ENCODE results near the gene PPP5C. TPM values are rescaled to one million over a fixed set of nuclear protein-coding genes. Genes with fewer than 3 reads are reported as not detected.
A peak's percentile ranks its signal among the peaks of the same experiment; 100 is the strongest.

PPP5C gene
- total RNA-seq, 4 donors from 2014 or later = 47.4 to 74.9 (median 62.8) TPM

- Histone ChIP-seq H3K4me3 (no peak overlapping the region), H3K27me3 (peaks cover 61 to 80% (median 70%) of the 10 kb centered on the region in 3 donors), H3K9me3 (no peaks in the 10 kb centered on the region), H3K36me3 (no peaks in the 10 kb centered on the region), H3K4me1 (peaks cover 0 to 8% of the 10 kb centered on the region in 2 donors), H3K27ac (peak overlapping the region in 1 of 4 donors; percentile 0)
- peak in 1 of 2 donors; percentile 31 for ATAC-seq
- intact Hi-C loops (cut with DNase I; ENCODE audit: low total_unique reads) = no loop called here
- in situ Hi-C loops (cut with MboI; ENCODE audit: low sequenced_read_pairs in 4 of 4) = loop anchor here in 2 of 4 donors (10.0 kb wide), 2 partner anchors 76 to 106 kb away; no protein-coding TSS in a partner anchor
- TF ChIP-seq CTCF (IDR thresholded peaks at IDR 0.05 in 4 of 5, conservative IDR thresholded peaks at IDR 0.05 in 1 of 5) = no peak
- TF ChIP-seq POLR2A (IDR thresholded peaks at IDR 0.05) = no peak
- peak in 1 of 2 donors; percentile 38 for DNase-seq
These were observed 61.8 kb downstream of the PPP5C start for GRCh38 chr19:46408664-46409039.

- peaks cover 60 to 77% (median 72%) of the 10 kb centered on the region in 3 donors for H3K27me3 ChIP-seq
- no peak for ATAC-seq
- DNase-seq = no peak
- no peaks in the 10 kb centered on the region for H3K9me3 ChIP-seq
- TF ChIP-seq POLR2A (IDR thresholded peaks at IDR 0.05) = no peak
- no peak for TF ChIP-seq CTCF (IDR thresholded peaks at IDR 0.05 in 4 of 5, conservative IDR thresholded peaks at IDR 0.05 in 1 of 5)
- intact Hi-C loops (cut with DNase I; ENCODE audit: low total_unique reads) = no loop called here
- H3K4me1 ChIP-seq = peaks cover 0 to 8% of the 10 kb centered on the region in 2 donors
- H3K4me3 ChIP-seq = no peak overlapping the region
- no peaks in the 10 kb centered on the region for H3K36me3 ChIP-seq
- in situ Hi-C loops (cut with MboI; ENCODE audit: low sequenced_read_pairs in 4 of 4) = loop anchor here in 2 of 4 donors (10.0 kb wide), 2 partner anchors 76 to 106 kb away; no protein-coding TSS in a partner anchor
- no peak overlapping the region for H3K27ac ChIP-seq
These were observed 62.3 kb downstream of the PPP5C start for GRCh38 chr19:46409191-46409590.

- Histone ChIP-seq H3K9me3 (no peaks in the 10 kb centered on the region), H3K4me1 (peaks cover 0 to 8% of the 10 kb centered on the region in 2 donors), H3K36me3 (no peaks in the 10 kb centered on the region), H3K27me3 (peaks cover 62 to 77% (median 72%) of the 10 kb centered on the region in 3 donors), H3K4me3 (no peak overlapping the region), H3K27ac (no peak overlapping the region)
- intact Hi-C loops (cut with DNase I; ENCODE audit: low total_unique reads) = no loop called here
- DNase-seq (no peak), ATAC-seq (no peak)
- in situ Hi-C loops (cut with MboI; ENCODE audit: low sequenced_read_pairs in 4 of 4) = no loop called here
- TF ChIP-seq POLR2A (IDR thresholded peaks at IDR 0.05) (no peak), CTCF (IDR thresholded peaks at IDR 0.05 in 4 of 5, conservative IDR thresholded peaks at IDR 0.05 in 1 of 5) (no peak)
These were observed 63.6 kb downstream of the PPP5C start for GRCh38 chr19:46410205-46411087.

GRCh38 chr19:46411088-46411924 is 64.4 kb downstream of the PPP5C start:
- no peaks in the 10 kb centered on the region for H3K36me3 ChIP-seq
- peak overlapping the region in 3 of 4 donors; percentile 38 to 51 (median 47) for H3K4me3 ChIP-seq
- no peak for DNase-seq
- H3K27ac ChIP-seq = no peak overlapping the region
- no peaks in the 10 kb centered on the region for H3K9me3 ChIP-seq
- H3K4me1 ChIP-seq = peaks cover 0 to 8% of the 10 kb centered on the region in 2 donors
- no peak for ATAC-seq
- in situ Hi-C loops (cut with MboI; ENCODE audit: low sequenced_read_pairs in 4 of 4) = no loop called here
- H3K27me3 ChIP-seq = peaks cover 64 to 77% (median 73%) of the 10 kb centered on the region in 3 donors
- no peak for TF ChIP-seq POLR2A (IDR thresholded peaks at IDR 0.05)
- no peak for TF ChIP-seq CTCF (IDR thresholded peaks at IDR 0.05 in 4 of 5, conservative IDR thresholded peaks at IDR 0.05 in 1 of 5)
- intact Hi-C loops (cut with DNase I; ENCODE audit: low total_unique reads) = no loop called here

Measured in gastrocnemius medialis (tissue), 4 donors.